Measurements from ENCODE around the gene RHO. TPM values are rescaled to one million over a fixed set of nuclear protein-coding genes. Genes with fewer than 3 reads are reported as not detected.
A peak's percentile ranks its signal among the peaks of the same experiment; 100 is the strongest.
"Not testable (repeated sequence)": the region's sequence is repeated elsewhere in the genome, so short reads cannot be mapped to it uniquely, and the experiment has no call there.

Gene RHO
- total RNA-seq: not detected

GRCh38 chr3:129528589-129529100 lies at the start of gene RHO:
TSS of gene RHO (plus strand) at chr3:129528639. CDS start at chr3:129528734, 95 bp downstream.
- no peak for ATAC-seq

- ATAC-seq: not testable (repeated sequence)
These were observed 47.1 kb upstream of the RHO start for GRCh38 chr3:129481225-129481765.

GRCh38 chr3:129481766-129482332 lies 46.6 kb upstream of the RHO start:
- ATAC-seq: peak; percentile 93

GRCh38 chr3:129482721-129483120 lies 45.7 kb upstream of the RHO start:
- ATAC-seq: no peak

- no peak for ATAC-seq
These were observed 44.6 kb upstream of the RHO start for GRCh38 chr3:129483870-129484269.

- ATAC-seq: not testable (repeated sequence)
These were observed 43.3 kb upstream of the RHO start for GRCh38 chr3:129485146-129485545.

- ATAC-seq: peak; percentile 73
These were observed 42.4 kb upstream of the RHO start for GRCh38 chr3:129485721-129486663.

- no peak for ATAC-seq
These were observed 41.8 kb upstream of the RHO start for GRCh38 chr3:129486664-129487035.

- ATAC-seq: no peak
These were observed 41.1 kb upstream of the RHO start for GRCh38 chr3:129487183-129487867.

GRCh38 chr3:129487868-129488335 lies 40.5 kb upstream of the RHO start:
- not testable (repeated sequence) for ATAC-seq

GRCh38 chr3:129489258-129489657 lies 39.2 kb upstream of the RHO start:
- not testable (repeated sequence) for ATAC-seq

GRCh38 chr3:129490273-129490675 lies 38.2 kb upstream of the RHO start:
- ATAC-seq: peak; percentile 88

- ATAC-seq: not testable (repeated sequence)
These were observed 37.4 kb upstream of the RHO start for GRCh38 chr3:129491077-129491476.

- ATAC-seq: no peak
These were observed 36.6 kb upstream of the RHO start for GRCh38 chr3:129491794-129492193.

- no peak for ATAC-seq
These were observed 35.7 kb upstream of the RHO start for GRCh38 chr3:129492691-129493090.

- ATAC-seq: no peak
These were observed 35.2 kb upstream of the RHO start for GRCh38 chr3:129493206-129493605.

GRCh38 chr3:129494499-129494898 lies 33.9 kb upstream of the RHO start:
- not testable (repeated sequence) for ATAC-seq

GRCh38 chr3:129495006-129495639 lies 33.3 kb upstream of the RHO start:
- peak; percentile 29 for ATAC-seq

- ATAC-seq: not testable (repeated sequence)
These were observed 30.6 kb upstream of the RHO start for GRCh38 chr3:129497876-129498275.

- ATAC-seq: not testable (repeated sequence)
These were observed 29.6 kb upstream of the RHO start for GRCh38 chr3:129498603-129499488.

Data from esophagus mucosa (tissue), 1 donor.